ENCODE results near the gene TXNDC2. TPM values are rescaled to one million over a fixed set of nuclear protein-coding genes. Genes with fewer than 3 reads are reported as not detected.
"Not testable (repeated sequence)": the region's sequence is repeated elsewhere in the genome, so short reads cannot be mapped to it uniquely, and the experiment has no call there.

The TXNDC2 gene
- total RNA-seq, 4 donors from 2014 or later: 0.07 to 0.24 TPM; not detected in 2

DNA sequence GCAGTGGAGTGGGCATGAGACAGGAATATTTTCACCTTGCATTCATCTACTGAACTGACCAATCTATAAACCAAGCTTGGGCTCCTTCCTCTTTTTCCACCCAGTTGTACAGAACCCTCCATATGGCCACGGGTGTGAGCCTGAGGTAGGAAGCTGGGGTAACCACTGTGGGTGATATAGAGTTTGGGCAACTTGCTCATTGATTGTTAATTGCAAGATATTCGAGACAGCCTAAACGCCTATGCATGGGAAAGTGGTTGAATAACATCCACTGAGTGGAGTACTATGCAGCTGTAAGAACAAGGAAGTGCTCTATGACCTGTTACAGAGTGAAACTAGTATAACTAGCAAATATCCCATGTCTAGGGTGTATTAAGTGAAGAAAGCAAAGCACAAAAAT lies 20.7 kb downstream of the TXNDC2 start:
- no peaks in the 10 kb centered on the region for H3K36me3 ChIP-seq
- intact Hi-C loops (cut with DNase I; ENCODE audit: low total_unique reads): no loop called here
- H3K27ac ChIP-seq: no peak overlapping the region
- no peaks in the 10 kb centered on the region for H3K4me1 ChIP-seq
- DNase-seq: no peak
- TF ChIP-seq POLR2A (IDR thresholded peaks at IDR 0.05): no peak
- TF ChIP-seq, protein P1, sequence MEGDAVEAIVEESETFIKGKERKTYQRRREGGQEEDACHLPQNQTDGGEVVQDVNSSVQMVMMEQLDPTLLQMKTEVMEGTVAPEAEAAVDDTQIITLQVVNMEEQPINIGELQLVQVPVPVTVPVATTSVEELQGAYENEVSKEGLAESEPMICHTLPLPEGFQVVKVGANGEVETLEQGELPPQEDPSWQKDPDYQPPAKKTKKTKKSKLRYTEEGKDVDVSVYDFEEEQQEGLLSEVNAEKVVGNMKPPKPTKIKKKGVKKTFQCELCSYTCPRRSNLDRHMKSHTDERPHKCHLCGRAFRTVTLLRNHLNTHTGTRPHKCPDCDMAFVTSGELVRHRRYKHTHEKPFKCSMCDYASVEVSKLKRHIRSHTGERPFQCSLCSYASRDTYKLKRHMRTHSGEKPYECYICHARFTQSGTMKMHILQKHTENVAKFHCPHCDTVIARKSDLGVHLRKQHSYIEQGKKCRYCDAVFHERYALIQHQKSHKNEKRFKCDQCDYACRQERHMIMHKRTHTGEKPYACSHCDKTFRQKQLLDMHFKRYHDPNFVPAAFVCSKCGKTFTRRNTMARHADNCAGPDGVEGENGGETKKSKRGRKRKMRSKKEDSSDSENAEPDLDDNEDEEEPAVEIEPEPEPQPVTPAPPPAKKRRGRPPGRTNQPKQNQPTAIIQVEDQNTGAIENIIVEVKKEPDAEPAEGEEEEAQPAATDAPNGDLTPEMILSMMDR (IDR thresholded peaks at IDR 0.05): no peak
- H3K9me3 ChIP-seq: no peaks in the 10 kb centered on the region
- H3K27me3 ChIP-seq: no peaks in the 10 kb centered on the region
- H3K4me3 ChIP-seq: no peak overlapping the region

DNA sequence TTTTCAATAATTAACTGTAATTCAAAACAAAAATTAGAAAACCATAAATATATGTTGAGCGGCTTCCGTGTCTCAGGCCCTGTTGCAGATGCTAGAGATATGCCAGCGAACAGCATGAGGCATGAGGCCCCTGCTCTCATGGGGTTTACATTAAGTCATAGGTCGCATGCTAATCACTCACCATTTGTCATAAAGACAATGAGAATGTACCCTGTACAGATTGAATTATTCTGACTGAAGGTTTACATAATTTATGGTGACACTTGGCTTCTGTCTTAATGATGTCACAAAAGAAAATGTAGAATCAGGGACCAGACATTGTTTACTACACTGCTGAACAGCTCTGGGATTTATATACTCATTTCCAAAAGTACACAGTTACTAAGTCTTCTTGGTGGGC lies 22.1 kb downstream of the TXNDC2 start:
- no peaks in the 10 kb centered on the region for H3K4me1 ChIP-seq
- H3K36me3 ChIP-seq: no peaks in the 10 kb centered on the region
- TF ChIP-seq, protein P1 (IDR thresholded peaks at IDR 0.05): no peak
- no peak for TF ChIP-seq POLR2A (IDR thresholded peaks at IDR 0.05)
- DNase-seq: no peak
- H3K27me3 ChIP-seq: no peaks in the 10 kb centered on the region
- intact Hi-C loops (cut with DNase I; ENCODE audit: low total_unique reads): no loop called here
- H3K4me3 ChIP-seq: no peak overlapping the region
- H3K27ac ChIP-seq: no peak overlapping the region
- H3K9me3 ChIP-seq: no peaks in the 10 kb centered on the region

DNA sequence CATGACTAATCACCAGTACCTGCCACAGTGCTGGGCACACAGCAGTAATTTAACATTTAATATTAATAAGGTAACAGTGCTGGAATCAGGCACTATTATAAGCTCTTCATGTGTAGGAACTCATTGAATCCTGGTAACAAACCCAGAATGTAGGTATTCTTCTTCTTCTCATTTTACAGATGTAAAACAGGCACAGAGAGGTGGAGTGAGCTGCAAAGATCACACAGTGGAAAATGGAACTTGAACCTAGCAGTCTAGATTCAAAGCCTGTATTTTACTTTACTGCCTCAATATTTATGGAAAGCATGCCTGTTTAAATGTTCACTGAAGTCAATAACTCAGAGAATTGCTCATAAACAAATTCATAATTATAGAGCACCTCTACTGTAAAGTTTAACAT lies 24.3 kb downstream of the TXNDC2 start:
- no peak overlapping the region for H3K27ac ChIP-seq
- TF ChIP-seq, protein P1 (IDR thresholded peaks at IDR 0.05): no peak
- TF ChIP-seq POLR2A (IDR thresholded peaks at IDR 0.05): no peak
- no peaks in the 10 kb centered on the region for H3K27me3 ChIP-seq
- no peak for DNase-seq
- H3K4me3 ChIP-seq: no peak overlapping the region
- H3K36me3 ChIP-seq: no peaks in the 10 kb centered on the region
- intact Hi-C loops (cut with DNase I; ENCODE audit: low total_unique reads): no loop called here
- H3K4me1 ChIP-seq: no peaks in the 10 kb centered on the region
- H3K9me3 ChIP-seq: no peaks in the 10 kb centered on the region

DNA sequence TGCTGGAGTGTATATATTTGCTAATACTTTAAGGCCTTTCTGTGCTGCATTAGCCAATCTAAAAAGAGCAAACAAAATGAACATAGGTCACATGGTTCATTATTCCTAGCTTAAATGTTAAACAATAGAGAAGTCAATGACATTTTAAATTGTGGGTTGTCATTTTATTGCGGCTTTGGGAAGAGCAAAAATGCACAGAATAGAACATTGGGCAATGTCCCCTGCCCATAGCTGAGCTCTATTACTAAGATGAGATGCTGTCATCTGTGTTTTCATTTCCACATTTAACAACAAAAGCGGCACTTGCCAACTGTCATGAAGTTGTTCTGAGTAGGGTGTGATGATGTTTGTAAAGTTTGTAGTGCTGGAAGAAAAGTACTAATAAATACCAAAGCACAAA lies 24.9 kb downstream of the TXNDC2 start:
- no peak for TF ChIP-seq POLR2A (IDR thresholded peaks at IDR 0.05)
- TF ChIP-seq, protein P1 (IDR thresholded peaks at IDR 0.05): no peak
- Histone ChIP-seq H3K4me1 (no peaks in the 10 kb centered on the region), H3K27me3 (no peaks in the 10 kb centered on the region), H3K27ac (no peak overlapping the region), H3K36me3 (no peaks in the 10 kb centered on the region), H3K9me3 (no peaks in the 10 kb centered on the region), H3K4me3 (no peak overlapping the region)
- intact Hi-C loops (cut with DNase I; ENCODE audit: low total_unique reads): no loop called here
- DNase-seq: no peak

DNA sequence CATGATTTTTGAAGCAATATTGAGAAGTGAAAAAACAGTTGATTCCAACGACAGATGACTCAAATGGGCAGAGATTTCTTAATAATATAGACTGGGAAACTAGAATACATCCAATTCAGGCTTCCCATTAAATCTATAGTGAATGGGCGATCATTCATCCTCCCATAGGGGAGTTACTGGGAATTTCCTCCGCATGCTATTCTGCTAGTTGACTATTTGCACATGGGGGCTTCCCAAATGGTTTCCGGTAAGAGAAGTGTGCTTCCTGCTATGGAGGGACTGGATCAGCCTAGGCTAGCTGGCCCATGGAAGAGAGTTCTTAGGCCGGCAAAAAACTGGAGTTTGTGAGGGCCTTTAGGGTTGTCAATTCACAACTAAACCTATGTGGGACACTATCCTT lies 25.5 kb downstream of the TXNDC2 start:
- intact Hi-C loops (cut with DNase I; ENCODE audit: low total_unique reads): no loop called here
- no peak for DNase-seq
- no peaks in the 10 kb centered on the region for H3K4me1 ChIP-seq
- H3K9me3 ChIP-seq: no peaks in the 10 kb centered on the region
- H3K4me3 ChIP-seq: no peak overlapping the region
- TF ChIP-seq, protein P1 (IDR thresholded peaks at IDR 0.05): no peak
- TF ChIP-seq POLR2A (IDR thresholded peaks at IDR 0.05): no peak
- no peaks in the 10 kb centered on the region for H3K27me3 ChIP-seq
- no peak overlapping the region for H3K27ac ChIP-seq
- H3K36me3 ChIP-seq: no peaks in the 10 kb centered on the region

DNA sequence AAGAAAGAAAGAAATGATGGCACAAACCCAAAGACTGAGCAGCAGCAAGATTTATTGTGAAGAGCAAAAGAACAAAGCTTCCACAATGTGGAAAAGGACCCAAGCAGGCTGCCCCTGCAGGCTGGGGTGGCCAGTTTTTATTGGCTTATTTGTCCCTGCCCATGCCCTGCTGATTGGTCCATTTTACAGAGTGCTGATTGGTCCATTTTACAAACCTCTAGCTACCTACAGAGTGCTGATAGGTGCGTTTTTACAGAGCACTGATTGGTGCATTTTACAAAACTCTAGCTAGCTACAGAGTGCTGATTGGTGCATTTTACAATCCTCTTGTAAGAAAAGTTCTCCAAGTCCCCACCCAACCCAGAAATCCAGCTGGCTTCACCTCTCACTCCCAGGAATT lies 26.5 kb downstream of the TXNDC2 start:
- DNase-seq; H3K36me3 ChIP-seq; intact Hi-C loops (cut with DNase I; ENCODE audit: low total_unique reads); H3K27me3 ChIP-seq; H3K4me3 ChIP-seq; H3K4me1 ChIP-seq; H3K9me3 ChIP-seq; H3K27ac ChIP-seq: not testable (repeated sequence)

Data from uterus (tissue), 4 donors.